IPS DF 6.9 (cell line): Measurements from ENCODE around the gene SH2D3C.

Experiments
- DNase-seq: peaks from one replicate; pipeline ENCODE4 v3.0.0-alpha.2; 2013; ENCODE audit warnings: low read depth, low spot score
- H3K27ac ChIP-seq: one replicate; pipeline ENCODE4 v1.5.1; 2013; ENCODE audit warnings: low read length, control low read depth
- H3K27me3 ChIP-seq: 2 replicates; pipeline ENCODE4 v1.6.1; 2013; ENCODE audit warnings: mild to moderate bottlenecking, low read length; ENCODE audit not compliant: control insufficient read depth, insufficient read depth
- H3K36me3 ChIP-seq: 2 replicates; pipeline ENCODE4 v1.6.1; 2013; ENCODE audit warnings: low read length; ENCODE audit not compliant: control insufficient read depth, insufficient read depth
- H3K4me1 ChIP-seq: 2 replicates; pipeline ENCODE4 v1.6.1; 2013; ENCODE audit warnings: low read length; ENCODE audit not compliant: control insufficient read depth, insufficient read depth
- H3K4me3 ChIP-seq: 2 replicates; pipeline ENCODE4 v1.5.1; 2013; ENCODE audit warnings: mild to moderate bottlenecking, low read length
- H3K9me3 ChIP-seq: 2 replicates; pipeline ENCODE4 v1.6.1; 2013; ENCODE audit warnings: low read length, inconsistent platforms; ENCODE audit not compliant: control insufficient read depth, insufficient read depth
- WGBS: extraction: QIAGEN DNeasy Blood & Tissue Kit; methylation state at CpG from one replicate; pipeline ENCODE4 v1.1.7; 2013; ENCODE audit warnings: mixed read lengths, missing lambda C conversion rate; ENCODE audit not compliant: insufficient read length, insufficient coverage; 5-methylcytosine and 5-hydroxymethylcytosine counted together

Gene SH2D3C

GRCh38 chr9:127814619-127815511 is 36.4 kb upstream of the SH2D3C start:
- H3K36me3 ChIP-seq, result peaks cover 25% of the 10 kb centered on the region
- DNase-seq, result no peak
- H3K4me3 ChIP-seq, result no peak overlapping the region
- WGBS, result no CpG with 5 or more reads among the region's 11 CpGs
- no peaks in the 10 kb centered on the region for H3K4me1 ChIP-seq
- no peak overlapping the region for H3K27ac ChIP-seq
- H3K27me3 ChIP-seq, result no peaks in the 10 kb centered on the region
- H3K9me3 ChIP-seq, result no peaks in the 10 kb centered on the region

GRCh38 chr9:127813686-127814226 is 35.3 kb upstream of the SH2D3C start:
- peaks cover 25% of the 10 kb centered on the region for H3K36me3 ChIP-seq
- no CpG with 5 or more reads among the region's 9 CpGs for WGBS
- no peaks in the 10 kb centered on the region for H3K27me3 ChIP-seq
- H3K4me3 ChIP-seq, result no peak overlapping the region
- H3K9me3 ChIP-seq, result no peaks in the 10 kb centered on the region
- DNase-seq, result no peak
- peaks cover 2% of the 10 kb centered on the region; the same call in 1 of the 2 replicates for H3K4me1 ChIP-seq
- H3K27ac ChIP-seq, result no peak overlapping the region

GRCh38 chr9:127812936-127813675 is 34.6 kb upstream of the SH2D3C start:
- Histone ChIP-seq H3K36me3 (peaks cover 30% of the 10 kb centered on the region), H3K27ac (no peak overlapping the region), H3K4me3 (no peak overlapping the region), H3K27me3 (no peaks in the 10 kb centered on the region), H3K9me3 (no peaks in the 10 kb centered on the region), H3K4me1 (peaks cover 2% of the 10 kb centered on the region; the same call in 1 of the 2 replicates)
- DNase-seq, result no peak
- no CpG with 5 or more reads among the region's 19 CpGs for WGBS

GRCh38 chr9:127812011-127812410 is 33.5 kb upstream of the SH2D3C start:
- no CpG with 5 or more reads among the region's 6 CpGs for WGBS
- no peak for DNase-seq
- no peaks in the 10 kb centered on the region for H3K27me3 ChIP-seq
- peaks cover 2% of the 10 kb centered on the region; the same call in 1 of the 2 replicates for H3K4me1 ChIP-seq
- peaks cover 38% of the 10 kb centered on the region for H3K36me3 ChIP-seq
- H3K4me3 ChIP-seq, result no peak overlapping the region
- no peaks in the 10 kb centered on the region for H3K9me3 ChIP-seq
- H3K27ac ChIP-seq, result no peak overlapping the region

GRCh38 chr9:127810378-127811187 is 32.1 kb upstream of the SH2D3C start:
- WGBS, result no CpG with 5 or more reads among the region's 10 CpGs
- no peak for DNase-seq
- no peak overlapping the region for H3K27ac ChIP-seq
- peaks cover 37% of the 10 kb centered on the region for H3K36me3 ChIP-seq
- H3K4me3 ChIP-seq, result no peak overlapping the region
- H3K9me3 ChIP-seq, result no peaks in the 10 kb centered on the region
- no peaks in the 10 kb centered on the region for H3K27me3 ChIP-seq
- H3K4me1 ChIP-seq, result peaks cover 2% of the 10 kb centered on the region; the same call in 1 of the 2 replicates

- peaks cover 2% of the 10 kb centered on the region; the same call in 1 of the 2 replicates for H3K4me1 ChIP-seq
- peaks cover 33% of the 10 kb centered on the region for H3K36me3 ChIP-seq
- WGBS, result no CpG with 5 or more reads among the region's 57 CpGs
- H3K27me3 ChIP-seq, result no peaks in the 10 kb centered on the region
- DNase-seq, result no peak
- H3K9me3 ChIP-seq, result no peaks in the 10 kb centered on the region
- H3K4me3 ChIP-seq, result no peak overlapping the region
- no peak overlapping the region for H3K27ac ChIP-seq
Measured at GRCh38 chr9:127809540-127810377, 31.3 kb upstream of the SH2D3C start.

- Histone ChIP-seq H3K36me3 (peaks cover 31% of the 10 kb centered on the region), H3K9me3 (no peaks in the 10 kb centered on the region), H3K4me3 (no peak overlapping the region), H3K4me1 (peaks cover 2% of the 10 kb centered on the region; the same call in 1 of the 2 replicates), H3K27me3 (no peaks in the 10 kb centered on the region), H3K27ac (no peak overlapping the region)
- no CpG with 5 or more reads among the region's 9 CpGs for WGBS
- DNase-seq, result no peak
Measured at GRCh38 chr9:127809002-127809539, 30.6 kb upstream of the SH2D3C start.

GRCh38 chr9:127808347-127809001 is 30.0 kb upstream of the SH2D3C start:
- Histone ChIP-seq H3K4me3 (no peak overlapping the region), H3K36me3 (peaks cover 25% of the 10 kb centered on the region), H3K27me3 (no peaks in the 10 kb centered on the region), H3K27ac (no peak overlapping the region), H3K9me3 (no peaks in the 10 kb centered on the region), H3K4me1 (peaks cover 3% of the 10 kb centered on the region; the same call in 1 of the 2 replicates)
- DNase-seq, result no peak
- WGBS, result no CpG with 5 or more reads among the region's 17 CpGs

- H3K27me3 ChIP-seq, result no peaks in the 10 kb centered on the region
- H3K27ac ChIP-seq, result no peak overlapping the region
- peaks cover 3% of the 10 kb centered on the region; the same call in 1 of the 2 replicates for H3K4me1 ChIP-seq
- no peaks in the 10 kb centered on the region for H3K9me3 ChIP-seq
- H3K4me3 ChIP-seq, result no peak overlapping the region
- H3K36me3 ChIP-seq, result peaks cover 18% of the 10 kb centered on the region
- DNase-seq, result no peak
- no CpG with 5 or more reads among the region's 14 CpGs for WGBS
Measured at GRCh38 chr9:127806871-127807270, 28.4 kb upstream of the SH2D3C start.
